ENCODE measurements around the gene EIF3K. TPM values are rescaled to one million over a fixed set of nuclear protein-coding genes. Genes with fewer than 3 reads are reported as not detected.
A peak's percentile ranks its signal among the peaks of the same experiment; 100 is the strongest.

Gene EIF3K
- total and polyA plus RNA-seq, 7 donors, result 367 to 984 (median 470) TPM

- peak overlapping the region; percentile 49 for H3K4me3 ChIP-seq
- no peaks in the 10 kb centered on the region for H3K9me3 ChIP-seq
- DNase-seq (peak; percentile 56 to 75), ATAC-seq (peak in 2 of 4 donors; percentile 7)
- peaks cover 0 to 5% of the 10 kb centered on the region in 2 donors for H3K36me3 ChIP-seq (ENCODE audit: insufficient read depth in 1 of 2, low read depth in 1 of 2)
- no peak for TF ChIP-seq CTCF (IDR thresholded peaks at IDR 0.05)
- H3K27me3 ChIP-seq (ENCODE audit: insufficient read depth in 3 of 3, low read length in 2 of 3), result no peaks in the 10 kb centered on the region
- peak overlapping the region; percentile 95 for H3K27ac ChIP-seq
- intact Hi-C loops (cut with DNase I), result no loop called here
- WGBS, 3 donors, result 25 to 45% (median 30%) methylated on average over 19 of the region's 19 CpGs
- H3K4me1 ChIP-seq, result peaks cover 100% of the 10 kb centered on the region
Observed at GRCh38 chr19:38665950-38666662, 47.1 kb downstream of the EIF3K start.

GRCh38 chr19:38666663-38667511 lies 47.9 kb downstream of the EIF3K start:
- DNase-seq, result peak; percentile 49 to 61
- Histone ChIP-seq H3K36me3 (ENCODE audit: insufficient read depth in 1 of 2, low read depth in 1 of 2) (peaks cover 0 to 5% of the 10 kb centered on the region in 2 donors), H3K27me3 (ENCODE audit: insufficient read depth in 3 of 3, low read length in 2 of 3) (no peaks in the 10 kb centered on the region), H3K4me1 (peaks cover 100% of the 10 kb centered on the region), H3K4me3 (peak overlapping the region; percentile 15), H3K27ac (peak overlapping the region; percentile 95), H3K9me3 (no peaks in the 10 kb centered on the region)
- WGBS, 3 donors, result 28 to 30% (median 28%) methylated on average over 10 of the region's 10 CpGs
- ATAC-seq, result peak; percentile 32 to 48 (median 36)
- TF ChIP-seq CTCF (IDR thresholded peaks at IDR 0.05), result no peak
- intact Hi-C loops (cut with DNase I), result no loop called here

- peak; percentile 32 to 65 (median 57) for ATAC-seq
- peak in 1 of 2 donors; percentile 22 for DNase-seq
- no peaks in the 10 kb centered on the region for H3K9me3 ChIP-seq
- H3K4me1 ChIP-seq, result peaks cover 98% of the 10 kb centered on the region
- peaks cover 0 to 5% of the 10 kb centered on the region in 2 donors for H3K36me3 ChIP-seq (ENCODE audit: insufficient read depth in 1 of 2, low read depth in 1 of 2)
- peak overlapping the region; percentile 15 for H3K4me3 ChIP-seq
- H3K27ac ChIP-seq, result peak overlapping the region; percentile 95
- 7 to 16% (median 8%) methylated on average over 8 of the region's 8 CpGs for WGBS, 3 donors
- no peak for TF ChIP-seq CTCF (IDR thresholded peaks at IDR 0.05)
- intact Hi-C loops (cut with DNase I), result no loop called here
- H3K27me3 ChIP-seq (ENCODE audit: insufficient read depth in 3 of 3, low read length in 2 of 3), result no peaks in the 10 kb centered on the region
Observed at GRCh38 chr19:38667661-38668171, 48.7 kb downstream of the EIF3K start.

GRCh38 chr19:38669552-38669951 lies 50.6 kb downstream of the EIF3K start:
- intact Hi-C loops (cut with DNase I), result no loop called here
- no peak for ATAC-seq
- peaks cover 0 to 5% of the 10 kb centered on the region in 2 donors for H3K36me3 ChIP-seq (ENCODE audit: insufficient read depth in 1 of 2, low read depth in 1 of 2)
- H3K27me3 ChIP-seq (ENCODE audit: insufficient read depth in 3 of 3, low read length in 2 of 3), result no peaks in the 10 kb centered on the region
- TF ChIP-seq CTCF (IDR thresholded peaks at IDR 0.05), result no peak
- H3K27ac ChIP-seq, result peak overlapping the region; percentile 95
- no peaks in the 10 kb centered on the region for H3K9me3 ChIP-seq
- DNase-seq, result peak in 1 of 2 donors; percentile 45
- peaks cover 95% of the 10 kb centered on the region for H3K4me1 ChIP-seq
- 32 to 57% (median 53%) methylated on average over 5 of the region's 5 CpGs for WGBS, 3 donors
- H3K4me3 ChIP-seq, result no peak overlapping the region
